A549 (cell line): ENCODE data around the gene NTRK1. TPM values are rescaled to one million over a fixed set of nuclear protein-coding genes. Genes with fewer than 3 reads are reported as not detected.

ENCODE experiments used
- ATAC-seq, 2 experiments: fragments of 200-7000 bp in 1 of 2; fragments of >200 bp in 1 of 2; cut with Nextera tagmentation in 1 of 2; cut with Tn5 transposase in 1 of 2; 3 replicates each; pipeline versions ENCODE4 v1.8.0 to v1.9.1; 2018 to 2020; ENCODE audit warnings: mild to moderate bottlenecking in 1 of 2, moderate library complexity in 1 of 2
- CTCF ChIA-PET: fragments of 300-600 bp; sonication (Branson Sonifier 250); formaldehyde crosslinking; extraction: SDS; loops from one replicate; lab custom pipeline; 2021; ENCODE audit warnings: antibody characterized with exemption, inconsistent platforms; lab: Yijun Ruan, JAX
- POLR2A ChIA-PET: fragments of 350-600 bp; formaldehyde crosslinking; extraction: SDS; loops from one replicate; lab custom pipeline; 2021; ENCODE audit warnings: antibody characterized with exemption, inconsistent platforms; lab: Yijun Ruan, JAX
- DNase-seq, 2 experiments: peaks; one replicate each; pipeline versions ENCODE4 v3.0.0 to v3.0.0-alpha.2; 2011 to 2016; ENCODE audit warnings: low read depth in 1 of 2, low spot score in 1 of 2
- FAIRE-seq: peaks from 2 replicates; lab custom pipeline; 2011; peaks lifted over from hg19 to GRCh38; lab: Jason Lieb, UNC
- H3K27ac ChIP-seq, 2 experiments: fragments of >200 bp; sonication (Bioruptor Twin); formaldehyde crosslinking; 3 replicates each; pipeline ENCODE4 v1.5.1; 2016 to 2017
- H3K4me1 ChIP-seq: fragments of >200 bp; sonication (Bioruptor Twin); formaldehyde crosslinking; 3 replicates; pipeline ENCODE4 v1.6.1; 2016
- H3K4me2 ChIP-seq: fragments of >200 bp; sonication (Bioruptor Twin); formaldehyde crosslinking; 3 replicates; pipeline ENCODE4 v1.6.1; 2016
- H3K4me3 ChIP-seq: fragments of >200 bp; sonication (Bioruptor Twin); formaldehyde crosslinking; 3 replicates; pipeline ENCODE4 v1.5.1; 2016
- H3K9me3 ChIP-seq: fragments of >200 bp; sonication (Bioruptor Twin); formaldehyde crosslinking; 3 replicates; pipeline ENCODE4 v1.6.1; 2016
- BHLHE40 ChIP-seq: IDR thresholded peaks from 2 replicates; pipeline ENCODE4 v1.6.1; 2012; ENCODE audit warnings: low read depth, low read length, inconsistent platforms
- CBX2 ChIP-seq: fragments of 200-600 bp; sonication (generic); IDR thresholded peaks from 2 replicates; pipeline ENCODE4 v1.6.1; 2016; ENCODE audit warnings: low read depth, mild to moderate bottlenecking, borderline replicate concordance
- CEBPB ChIP-seq, 2 experiments: fragments of >200 bp in 1 of 2; sonication (Bioruptor Twin) in 1 of 2; formaldehyde crosslinking in 1 of 2; IDR thresholded peaks; 2 replicates each; pipeline ENCODE4 v1.6.1; 2012 to 2016
- CTCF ChIP-seq: fragments of >200 bp; sonication (Bioruptor Twin); formaldehyde crosslinking; IDR thresholded peaks from 3 replicates; pipeline ENCODE4 v1.5.1; 2016
- E2F6 ChIP-seq: IDR thresholded peaks from 2 replicates; pipeline ENCODE4 v1.6.1; 2012; ENCODE audit warnings: low read depth, borderline replicate concordance
- EHMT2 ChIP-seq: fragments of 200-600 bp; sonication (generic); IDR thresholded peaks from 2 replicates; pipeline ENCODE4 v1.6.1; 2016; ENCODE audit warnings: antibody characterized with exemption, low read depth, mild to moderate bottlenecking, moderate library complexity
- EP300 ChIP-seq, 2 experiments: fragments of >200 bp; sonication (Bioruptor Twin); formaldehyde crosslinking; IDR thresholded peaks; 2 replicates in 1 of 2; 3 replicates in 1 of 2; pipeline ENCODE4 v1.6.1; 2016 to 2017
- FOSL2 ChIP-seq, 2 experiments: fragments of 450-650 bp in 1 of 2; fragments of >200 bp in 1 of 2; sonication (Bioruptor Twin) in 1 of 2; formaldehyde crosslinking; IDR thresholded peaks; 2 replicates each; pipeline versions ENCODE4 v1.5.0 to v1.6.1; 2016 to 2020; ENCODE audit warnings: mild to moderate bottlenecking in 1 of 2, moderate library complexity in 1 of 2
- FOXS1 ChIP-seq: fragments of 250-450 bp; sonication (Bioruptor Pico); IDR thresholded peaks from 2 replicates; pipeline ENCODE4 v1.5.0; 2020; ENCODE audit warnings: mild to moderate bottlenecking, moderate library complexity
- HES2 ChIP-seq: fragments of >200 bp; sonication (Bioruptor Twin); formaldehyde crosslinking; IDR thresholded peaks from 2 replicates; pipeline ENCODE4 v1.6.1; 2016
- JUN ChIP-seq, 2 experiments: fragments of >200 bp; sonication (Bioruptor Twin); formaldehyde crosslinking; IDR thresholded peaks; 2 replicates in 1 of 2; 3 replicates in 1 of 2; pipeline ENCODE4 v1.6.1; 2016 to 2017
- JUNB ChIP-seq: fragments of >200 bp; sonication (Bioruptor Twin); formaldehyde crosslinking; IDR thresholded peaks from 2 replicates; pipeline ENCODE4 v1.6.1; 2016
- KDM5A ChIP-seq: fragments of 200-600 bp; sonication (generic); IDR thresholded peaks from 2 replicates; pipeline ENCODE4 v1.6.1; 2016; ENCODE audit warnings: antibody characterized with exemption, mild to moderate bottlenecking
- MAFK ChIP-seq: fragments of 450-650 bp; IDR thresholded peaks from 2 replicates; pipeline ENCODE4 v1.6.1; 2014; ENCODE audit not compliant: partially characterized antibody
- MAZ ChIP-seq: fragments of 150-350 bp; IDR thresholded peaks from 2 replicates; pipeline ENCODE4 v1.6.1; 2014; ENCODE audit warnings: antibody characterized with exemption, low read depth, low read length, borderline replicate concordance
- NPAS2 ChIP-seq: fragments of 250-450 bp; sonication (Bioruptor Pico); IDR thresholded peaks from 2 replicates; pipeline ENCODE4 v1.8.0; 2022; ENCODE audit warnings: mild to moderate bottlenecking, moderate library complexity, borderline replicate concordance
- NR3C1 ChIP-seq: fragments of >200 bp; sonication (Bioruptor Twin); formaldehyde crosslinking; IDR thresholded peaks from 3 replicates; pipeline ENCODE4 v1.6.1; 2017
- PBX3 ChIP-seq: IDR thresholded peaks from 2 replicates; pipeline ENCODE4 v1.6.1; 2012
- PHF8 ChIP-seq: fragments of 200-600 bp; sonication (generic); IDR thresholded peaks from 2 replicates; pipeline ENCODE4 v1.6.1; 2016; ENCODE audit warnings: low read depth, mild to moderate bottlenecking, antibody characterized with exemption, moderate library complexity, borderline replicate concordance
- POLR2A ChIP-seq: IDR thresholded peaks from 2 replicates; pipeline ENCODE4 v1.6.1; 2012; ENCODE audit warnings: mild to moderate bottlenecking, low read length
- RAD21 ChIP-seq, 2 experiments: fragments of >200 bp in 1 of 2; sonication (Bioruptor Twin) in 1 of 2; formaldehyde crosslinking in 1 of 2; IDR thresholded peaks in 1 of 2; conservative IDR thresholded peaks in 1 of 2; 2 replicates in 1 of 2; 3 replicates in 1 of 2; pipeline ENCODE4 v1.6.1; 2012 to 2018; ENCODE audit warnings: inconsistent platforms in 1 of 2
- RNF2 ChIP-seq: fragments of 200-600 bp; sonication (generic); IDR thresholded peaks from 2 replicates; pipeline ENCODE4 v1.6.1; 2016; ENCODE audit warnings: low read depth, mild to moderate bottlenecking, antibody characterized with exemption, moderate library complexity, borderline replicate concordance
- SMC3 ChIP-seq: fragments of >200 bp; sonication (Bioruptor Twin); formaldehyde crosslinking; IDR thresholded peaks from 3 replicates; pipeline ENCODE4 v1.6.1; 2018; ENCODE audit warnings: inconsistent platforms
- ZFP36 ChIP-seq: fragments of 450-650 bp; IDR thresholded peaks from 2 replicates; pipeline ENCODE4 v1.6.1; 2014; ENCODE audit warnings: borderline replicate concordance; ENCODE audit not compliant: partially characterized antibody
- ZSCAN20 ChIP-seq: fragments of 250-450 bp; sonication (Bioruptor Pico); IDR thresholded peaks from 2 replicates; pipeline ENCODE4 v1.8.0; 2022; ENCODE audit warnings: mild to moderate bottlenecking, moderate library complexity
- WGBS: methylation state at CpG from one replicate; pipeline ENCODE4 v1.1.6; 2017; ENCODE audit errors: missing lambda C conversion rate; 5-methylcytosine and 5-hydroxymethylcytosine counted together
- polyA plus RNA-seq, 4 experiments: library from polyadenylated mRNA; depleted of rRNA in 3 of 4; stranded (reverse); fragments of >200 nt; fragmentation: RNase III in 1 of 4; extraction: RNeasy Plus Mini Kit Qiagen cat#74134 plus additional on column Dnase treatment in 1 of 4; gene quantifications; 2 replicates in 3 of 4; 3 replicates in 1 of 4; pipeline ENCODE4 v1.2.3, GENCODE V29; 2011 to 2017
- TF ChIP-seq, protein P1 (sequence below): fragments of 450-650 bp; IDR thresholded peaks from 2 replicates; pipeline ENCODE4 v1.6.1; 2014; ENCODE audit warnings: antibody characterized with exemption
- TF ChIP-seq, protein P2 (sequence below): fragments of >200 bp; sonication (Bioruptor Twin); formaldehyde crosslinking; IDR thresholded peaks from 3 replicates; pipeline ENCODE4 v1.6.1; 2016

NTRK1 gene
- polyA plus RNA-seq, 2 of the 4 experiments (the other 2 are of a cell fraction), result 0.05 to 0.18 TPM

- POLR2A ChIA-PET, result interaction anchor here (1.0 kb wide), 1 partner anchor 129 kb away, joined by 3 read pairs; the partner anchor contains the start of genes ISG20L2 and METTL25B
- no peaks in the 10 kb centered on the region for H3K9me3 ChIP-seq
- no peak overlapping the region for H3K27ac ChIP-seq
- CTCF ChIA-PET, result interaction anchor here (0.8 to 20.9 kb wide), 15 partner anchors 10 to 230 kb away, joined by 3 to 480 read pairs (median 4); partner anchors contain the start of genes ISG20L2, METTL25B and PEAR1
- no peak for ATAC-seq
- H3K4me1 ChIP-seq, result peaks cover 11% of the 10 kb centered on the region; the same call in 2 of the 3 replicates
- TF ChIP-seq FOXS1 (CRISPR knock-in tag), result no peak
- TF ChIP-seq JUN (IDR thresholded peaks at IDR 0.05), result no peak
- no peak for TF ChIP-seq HES2
- no peak for TF ChIP-seq EHMT2
- TF ChIP-seq PBX3, result no peak
- no peak for TF ChIP-seq POLR2A
- TF ChIP-seq RAD21 (conservative IDR thresholded peaks at IDR 0.05 in 1 of 2, IDR thresholded peaks at IDR 0.05 in 1 of 2), result no peak
- no peak for TF ChIP-seq CBX2
- no peak for TF ChIP-seq RNF2
- no peak for TF ChIP-seq MAFK
- no peak for TF ChIP-seq EP300 (IDR thresholded peaks at IDR 0.05)
- no peak for TF ChIP-seq ZFP36
- no peak for TF ChIP-seq JUNB
- no peak for TF ChIP-seq PHF8
- TF ChIP-seq, protein P1, sequence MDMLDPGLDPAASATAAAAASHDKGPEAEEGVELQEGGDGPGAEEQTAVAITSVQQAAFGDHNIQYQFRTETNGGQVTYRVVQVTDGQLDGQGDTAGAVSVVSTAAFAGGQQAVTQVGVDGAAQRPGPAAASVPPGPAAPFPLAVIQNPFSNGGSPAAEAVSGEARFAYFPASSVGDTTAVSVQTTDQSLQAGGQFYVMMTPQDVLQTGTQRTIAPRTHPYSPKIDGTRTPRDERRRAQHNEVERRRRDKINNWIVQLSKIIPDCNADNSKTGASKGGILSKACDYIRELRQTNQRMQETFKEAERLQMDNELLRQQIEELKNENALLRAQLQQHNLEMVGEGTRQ, result no peak
- no peak for FAIRE-seq
- H3K4me2 ChIP-seq, result no peak overlapping the region
- DNase-seq, result no peak
- H3K4me3 ChIP-seq, result no peak overlapping the region
- 45% methylated on average over 2 of the region's 3 CpGs for WGBS
Measured at GRCh38 chr1:156857532-156857931, 3.1 kb upstream of the NTRK1 start.

- TF ChIP-seq JUNB (no peak), SMC3 (no peak), BHLHE40 (no peak)
- H3K4me1 ChIP-seq, result peaks cover 8% of the 10 kb centered on the region; the same call in 1 of the 3 replicates
- DNase-seq (no peak), FAIRE-seq (no peak), ATAC-seq (no peak)
- WGBS, result 65% methylated on average over 5 of the region's 5 CpGs
- H3K4me2 ChIP-seq, result no peak overlapping the region
- H3K4me3 ChIP-seq, result no peak overlapping the region
- no peaks in the 10 kb centered on the region for H3K9me3 ChIP-seq
- no peak overlapping the region for H3K27ac ChIP-seq
- POLR2A ChIA-PET, result no interaction called here
- CTCF ChIA-PET, result interaction anchor here (0.9 to 20.9 kb wide), 22 partner anchors 10 to 180 kb away, joined by 3 to 480 read pairs (median 18); partner anchors contain the start of genes ISG20L2, LRRC71, METTL25B and PEAR1
Measured at GRCh38 chr1:156858555-156858956, 2.1 kb upstream of the NTRK1 start.

- 69% methylated on average over 38 of the region's 39 CpGs for WGBS
- Histone ChIP-seq H3K4me2 (peak within 1 kb of the TSS; percentile 94), H3K4me1 (peaks cover 8% of the 10 kb centered on the region; the same call in 1 of the 3 replicates), H3K4me3 (peak within 1 kb of the TSS; percentile 46), H3K27ac (peak within 1 kb of the TSS in 1 of 2 experiments; percentile 59; a peak in 2 of 6 replicates), H3K9me3 (no peaks in the 10 kb centered on the region)
- DNase-seq (no peak), FAIRE-seq (no peak), ATAC-seq (peak in 1 of 2 experiments; percentile 2; a peak in 3 of 6 replicates)
- ChIA-PET CTCF (interaction anchor here (0.9 to 20.9 kb wide), 34 partner anchors 10 to 234 kb away, joined by 3 to 480 read pairs (median 9); partner anchors contain the start of genes ISG20L2, LRRC71, METTL25B and PEAR1), POLR2A (interaction anchor here (1.0 to 1.4 kb wide), 3 partner anchors 61 to 131 kb away, joined by 4 to 10 read pairs (median 7); partner anchors contain the start of genes ISG20L2, METTL25B and MRPL24)
- TF ChIP-seq ZSCAN20 (CRISPR knock-in tag), result no peak
- TF ChIP-seq ZFP36, result no peak
- TF ChIP-seq, protein P2, sequence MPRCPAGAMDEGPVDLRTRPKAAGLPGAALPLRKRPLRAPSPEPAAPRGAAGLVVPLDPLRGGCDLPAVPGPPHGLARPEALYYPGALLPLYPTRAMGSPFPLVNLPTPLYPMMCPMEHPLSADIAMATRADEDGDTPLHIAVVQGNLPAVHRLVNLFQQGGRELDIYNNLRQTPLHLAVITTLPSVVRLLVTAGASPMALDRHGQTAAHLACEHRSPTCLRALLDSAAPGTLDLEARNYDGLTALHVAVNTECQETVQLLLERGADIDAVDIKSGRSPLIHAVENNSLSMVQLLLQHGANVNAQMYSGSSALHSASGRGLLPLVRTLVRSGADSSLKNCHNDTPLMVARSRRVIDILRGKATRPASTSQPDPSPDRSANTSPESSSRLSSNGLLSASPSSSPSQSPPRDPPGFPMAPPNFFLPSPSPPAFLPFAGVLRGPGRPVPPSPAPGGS, result no peak
- no peak for TF ChIP-seq MAZ
- TF ChIP-seq E2F6, result no peak
- no peak for TF ChIP-seq CEBPB (IDR thresholded peaks at IDR 0.05)
- no peak for TF ChIP-seq MAFK
- TF ChIP-seq KDM5A, result no peak
- TF ChIP-seq FOSL2 (IDR thresholded peaks at IDR 0.05), result no peak
- TF ChIP-seq FOSL2 (CRISPR knock-in tag; IDR thresholded peaks at IDR 0.05), result no peak
- no peak for TF ChIP-seq NR3C1
- TF ChIP-seq RNF2, result no peak
- TF ChIP-seq CTCF, result no peak
- TF ChIP-seq NPAS2 (CRISPR knock-in tag), result no peak
- TF ChIP-seq POLR2A, result no peak
Measured at GRCh38 chr1:156858959-156859522, 1.6 kb upstream of the NTRK1 start, which contains the start of gene INSRR. TSS of gene INSRR (minus strand) at chr1:156859117. CDS start at chr1:156858621, 496 bp downstream.
